ENCODE measurements around the gene NXPH2. TPM values are rescaled to one million over a fixed set of nuclear protein-coding genes. Genes with fewer than 3 reads are reported as not detected.

The NXPH2 gene
- total RNA-seq, 1 experiment from 2014 or later: not detected

DNA sequence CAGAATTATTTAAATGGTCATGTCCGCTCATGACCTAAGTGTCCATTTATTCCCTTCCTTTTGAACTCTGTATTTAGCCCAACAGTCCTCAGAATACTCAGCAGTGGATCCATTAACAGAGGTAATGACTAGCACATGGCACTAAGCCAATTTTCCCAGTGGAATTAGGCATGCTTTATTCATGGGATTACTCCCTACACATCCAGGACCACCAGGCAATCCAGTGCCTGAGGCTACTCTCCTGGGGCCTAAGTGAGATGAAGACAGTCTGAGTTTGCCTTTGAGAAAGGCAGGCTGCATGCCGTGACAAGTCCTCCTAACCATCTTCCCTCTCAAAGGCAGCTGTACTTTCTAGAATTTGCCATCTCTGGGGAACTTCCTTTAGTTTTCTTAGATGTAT, 150.0 kb downstream of the NXPH2 start:
- H3K9me3 Mint-ChIP-seq (ENCODE audit: unreplicated experiment): no peaks in the 10 kb centered on the region
- DNase-seq (ENCODE audit: unreplicated experiment): no peak
- H3K4me1 Mint-ChIP-seq (ENCODE audit: insufficient read depth, unreplicated experiment): peaks cover 10% of the 10 kb centered on the region
- CTCF ChIA-PET: no interaction called here
- H3K4me3 Mint-ChIP-seq (ENCODE audit: unreplicated experiment): no peak overlapping the region
- TF ChIP-seq, protein P1, sequence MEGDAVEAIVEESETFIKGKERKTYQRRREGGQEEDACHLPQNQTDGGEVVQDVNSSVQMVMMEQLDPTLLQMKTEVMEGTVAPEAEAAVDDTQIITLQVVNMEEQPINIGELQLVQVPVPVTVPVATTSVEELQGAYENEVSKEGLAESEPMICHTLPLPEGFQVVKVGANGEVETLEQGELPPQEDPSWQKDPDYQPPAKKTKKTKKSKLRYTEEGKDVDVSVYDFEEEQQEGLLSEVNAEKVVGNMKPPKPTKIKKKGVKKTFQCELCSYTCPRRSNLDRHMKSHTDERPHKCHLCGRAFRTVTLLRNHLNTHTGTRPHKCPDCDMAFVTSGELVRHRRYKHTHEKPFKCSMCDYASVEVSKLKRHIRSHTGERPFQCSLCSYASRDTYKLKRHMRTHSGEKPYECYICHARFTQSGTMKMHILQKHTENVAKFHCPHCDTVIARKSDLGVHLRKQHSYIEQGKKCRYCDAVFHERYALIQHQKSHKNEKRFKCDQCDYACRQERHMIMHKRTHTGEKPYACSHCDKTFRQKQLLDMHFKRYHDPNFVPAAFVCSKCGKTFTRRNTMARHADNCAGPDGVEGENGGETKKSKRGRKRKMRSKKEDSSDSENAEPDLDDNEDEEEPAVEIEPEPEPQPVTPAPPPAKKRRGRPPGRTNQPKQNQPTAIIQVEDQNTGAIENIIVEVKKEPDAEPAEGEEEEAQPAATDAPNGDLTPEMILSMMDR (IDR thresholded peaks at IDR 0.05; ENCODE audit: unreplicated experiment): no peak
- BruUV-seq (replicated peaks): no TSS peak
- intact Hi-C loops (cut with micrococcal nuclease): no loop called here
- no peak overlapping the region for H3K27ac Mint-ChIP-seq (ENCODE audit: low read depth, unreplicated experiment)
- POLR2A ChIA-PET: no interaction called here
- H3K27me3 Mint-ChIP-seq (ENCODE audit: insufficient read depth, unreplicated experiment): no peaks in the 10 kb centered on the region
- no peaks in the 10 kb centered on the region for H3K36me3 Mint-ChIP-seq (ENCODE audit: insufficient read depth, unreplicated experiment)

- no peaks in the 10 kb centered on the region for H3K27me3 Mint-ChIP-seq (ENCODE audit: insufficient read depth, unreplicated experiment)
- H3K4me1 Mint-ChIP-seq (ENCODE audit: insufficient read depth, unreplicated experiment): no peaks in the 10 kb centered on the region
- no TSS peak for BruUV-seq (replicated peaks)
- intact Hi-C loops (cut with micrococcal nuclease): no loop called here
- no peak for DNase-seq (ENCODE audit: unreplicated experiment)
- H3K9me3 Mint-ChIP-seq (ENCODE audit: unreplicated experiment): no peaks in the 10 kb centered on the region
- TF ChIP-seq, protein P1 (IDR thresholded peaks at IDR 0.05; ENCODE audit: unreplicated experiment): no peak
- CTCF ChIA-PET: no interaction called here
- POLR2A ChIA-PET: interaction anchor here (0.6 to 0.7 kb wide), 2 partner anchors 7 to 29 kb away, joined by 3 read pairs; no protein-coding TSS in a partner anchor
- no peak overlapping the region for H3K27ac Mint-ChIP-seq (ENCODE audit: low read depth, unreplicated experiment)
- H3K4me3 Mint-ChIP-seq (ENCODE audit: unreplicated experiment): no peak overlapping the region
- no peaks in the 10 kb centered on the region for H3K36me3 Mint-ChIP-seq (ENCODE audit: insufficient read depth, unreplicated experiment)
Measured at GRCh38 chr2:138626148-138626547, 154.0 kb downstream of the NXPH2 start.

GRCh38 chr2:138622613-138623012, 157.6 kb downstream of the NXPH2 start:
- CTCF ChIA-PET: no interaction called here
- Mint-ChIP-seq H3K4me1 (ENCODE audit: insufficient read depth, unreplicated experiment) (no peaks in the 10 kb centered on the region), H3K4me3 (ENCODE audit: unreplicated experiment) (no peak overlapping the region), H3K36me3 (ENCODE audit: insufficient read depth, unreplicated experiment) (no peaks in the 10 kb centered on the region), H3K27ac (ENCODE audit: low read depth, unreplicated experiment) (no peak overlapping the region), H3K27me3 (ENCODE audit: insufficient read depth, unreplicated experiment) (no peaks in the 10 kb centered on the region), H3K9me3 (ENCODE audit: unreplicated experiment) (no peaks in the 10 kb centered on the region)
- DNase-seq (ENCODE audit: unreplicated experiment): no peak
- POLR2A ChIA-PET: no interaction called here
- no TSS peak for BruUV-seq (replicated peaks)
- intact Hi-C loops (cut with micrococcal nuclease): no loop called here
- TF ChIP-seq, protein P1 (IDR thresholded peaks at IDR 0.05; ENCODE audit: unreplicated experiment): no peak

- H3K4me1 Mint-ChIP-seq (ENCODE audit: insufficient read depth, unreplicated experiment): no peaks in the 10 kb centered on the region
- BruUV-seq (replicated peaks): no TSS peak
Measured at GRCh38 chr2:138621139-138621538, 159.1 kb downstream of the NXPH2 start.

More at GRCh38 chr2:138621139-138621538, 159.1 kb downstream of the NXPH2 start:
- TF ChIP-seq, protein P1 (IDR thresholded peaks at IDR 0.05; ENCODE audit: unreplicated experiment): no peak
- H3K9me3 Mint-ChIP-seq (ENCODE audit: unreplicated experiment): no peaks in the 10 kb centered on the region
- CTCF ChIA-PET: interaction anchor here (0.6 kb wide), 2 partner anchors 14 to 82 kb away, joined by 3 to 4 read pairs; no protein-coding TSS in a partner anchor
- H3K27ac Mint-ChIP-seq (ENCODE audit: low read depth, unreplicated experiment): no peak overlapping the region
- no peak overlapping the region for H3K4me3 Mint-ChIP-seq (ENCODE audit: unreplicated experiment)
- intact Hi-C loops (cut with micrococcal nuclease): no loop called here
- POLR2A ChIA-PET: interaction anchor here (0.5 kb wide), 1 partner anchor 112 kb away, joined by 3 read pairs; no protein-coding TSS in a partner anchor
- no peak for DNase-seq (ENCODE audit: unreplicated experiment)
- no peaks in the 10 kb centered on the region for H3K27me3 Mint-ChIP-seq (ENCODE audit: insufficient read depth, unreplicated experiment)
- H3K36me3 Mint-ChIP-seq (ENCODE audit: insufficient read depth, unreplicated experiment): no peaks in the 10 kb centered on the region
